SU-DHL-6 (cell line): ENCODE results near the gene MAST2.

ENCODE experiments used
- CTCF ChIP-seq: fragments of 200-600 bp; sonication (generic); IDR thresholded peaks from one replicate; pipeline ENCODE4 v1.5.1; 2017; ENCODE audit warnings: antibody characterized with exemption, mild to moderate bottlenecking, low read length, moderate library complexity; ENCODE audit not compliant: insufficient read depth, poor library complexity, severe bottlenecking
- EZH2phosphoT487 ChIP-seq: fragments of 200-600 bp; sonication (generic), shearing (Covaris generic); conservative IDR thresholded peaks from 2 replicates; pipeline ENCODE4 v1.6.1; 2018; ENCODE audit warnings: mild to moderate bottlenecking, antibody characterized with exemption, low read length, moderate library complexity, mixed read lengths

GRCh38 chr1:46056325-46056724 lies 252.9 kb downstream of the MAST2 start:
- no peak for TF ChIP-seq CTCF
- no peak for TF ChIP-seq EZH2phosphoT487
